Testis (tissue), 2 donors: ENCODE measurements around the gene MCC.

Experiments used
- CTCF ChIP-seq, 3 experiments: fragments of 450-650 bp in 2 of 3; fragments of 200-600 bp in 1 of 3; sonication (generic) in 1 of 3; IDR thresholded peaks; one replicate each; pipeline ENCODE4 v1.5.1; 2016 to 2019; ENCODE audit warnings: antibody characterized with exemption in 3 of 3, mild to moderate bottlenecking in 2 of 3, moderate library complexity in 1 of 3
- POLR2A ChIP-seq: fragments of 450-650 bp; IDR thresholded peaks from one replicate; pipeline ENCODE4 v1.6.1; 2017; ENCODE audit warnings: antibody characterized with exemption, mild to moderate bottlenecking, moderate library complexity

GRCh38 chr5:113331209-113331551, 157.1 kb downstream of the MCC start:
- TF ChIP-seq CTCF (IDR thresholded peaks at IDR 0.05) (no peak), POLR2A (no peak)
